Neural cell (in vitro differentiated cells): ENCODE results near the gene ZNF831. TPM values are rescaled to one million over a fixed set of nuclear protein-coding genes. Genes with fewer than 3 reads are reported as not detected.

Experiments used
- H2AFZ ChIP-seq: fragments of 200-600, 300-800 bp; sonication (generic), shearing (Covaris generic); 2 replicates; pipeline ENCODE4 v1.6.0; 2014; ENCODE audit warnings: low read depth, mild to moderate bottlenecking, antibody characterized with exemption, low read length, moderate library complexity
- H3F3A ChIP-seq: fragments of 200-600 bp; shearing (Covaris generic); 2 replicates; pipeline ENCODE4 v1.6.1; 2016; ENCODE audit warnings: mild to moderate bottlenecking, moderate library complexity, mixed read lengths, antibody characterized with exemption, low read length; ENCODE audit not compliant: insufficient read depth, poor library complexity, severe bottlenecking
- H3K27ac ChIP-seq: fragments of 200-600, 300-800 bp; sonication (generic), shearing (Covaris generic); 2 replicates; pipeline ENCODE4 v1.5.1; 2014; ENCODE audit warnings: mild to moderate bottlenecking, low read length, moderate library complexity
- H3K27me3 ChIP-seq: fragments of 300-800, 200-600 bp; sonication (generic), shearing (Covaris generic); 2 replicates; pipeline ENCODE4 v1.6.0; 2014; ENCODE audit warnings: mild to moderate bottlenecking, low read depth, low read length, moderate library complexity; ENCODE audit not compliant: insufficient read depth
- H3K36me3 ChIP-seq: fragments of 300-800, 200-600 bp; sonication (generic), shearing (Covaris generic); 2 replicates; pipeline ENCODE4 v1.5.1; 2014; ENCODE audit warnings: mild to moderate bottlenecking, antibody characterized with exemption, low read length, moderate library complexity; ENCODE audit not compliant: insufficient read depth
- H3K4me2 ChIP-seq: fragments of 300-800, 200-600 bp; sonication (generic), shearing (Covaris generic); 2 replicates; pipeline ENCODE4 v1.6.0; 2014; ENCODE audit warnings: mild to moderate bottlenecking, low read length
- H3K4me3 ChIP-seq: fragments of 300-800, 200-600 bp; sonication (generic), shearing (Covaris generic); 2 replicates; pipeline ENCODE4 v1.5.1; 2014; ENCODE audit warnings: mild to moderate bottlenecking, low read length, moderate library complexity
- H3K79me2 ChIP-seq: fragments of 200-600 bp; shearing (Covaris generic); replicated peaks from 2 replicates; pipeline ENCODE4 v1.6.0; 2014; ENCODE audit warnings: mild to moderate bottlenecking, low read length, moderate library complexity; ENCODE audit not compliant: insufficient read depth
- H3K9ac ChIP-seq: fragments of 300-800, 200-600 bp; sonication (generic), shearing (Covaris generic); 2 replicates; pipeline ENCODE4 v1.6.1; 2016; ENCODE audit warnings: mild to moderate bottlenecking, low read length, mixed read lengths
- H3K9me2 ChIP-seq: fragments of 200-600 bp; shearing (Covaris generic); 2 replicates; pipeline ENCODE4 v1.6.1; 2016; ENCODE audit warnings: mild to moderate bottlenecking, low read length, mixed read lengths; ENCODE audit not compliant: insufficient read depth
- H3K9me3 ChIP-seq: fragments of 200-600, 300-800 bp; sonication (generic), shearing (Covaris generic); 2 replicates; pipeline ENCODE4 v1.6.1; 2016; ENCODE audit warnings: mild to moderate bottlenecking, mixed run types, low read length, moderate library complexity, mixed read lengths
- H4K20me1 ChIP-seq: fragments of 200-600 bp; shearing (Covaris generic); 2 replicates; pipeline ENCODE4 v1.6.1; 2016; ENCODE audit warnings: mild to moderate bottlenecking, mixed run types; ENCODE audit not compliant: insufficient read depth
- EP300 ChIP-seq: fragments of 450-650 bp; conservative IDR thresholded peaks from 2 replicates; pipeline ENCODE4 v1.6.1; 2014; ENCODE audit warnings: antibody characterized with exemption, mild to moderate bottlenecking, moderate library complexity; ENCODE audit not compliant: poor library complexity, severe bottlenecking
- EZH2 ChIP-seq: fragments of 200-600, 300-800 bp; shearing (Covaris generic), sonication (generic); IDR thresholded peaks from 2 replicates; pipeline ENCODE4 v1.6.1; 2014; ENCODE audit warnings: antibody characterized with exemption, low read length, borderline replicate concordance, mild to moderate bottlenecking; ENCODE audit not compliant: insufficient read depth, poor library complexity, severe bottlenecking
- MXI1 ChIP-seq: fragments of 450-650 bp; conservative IDR thresholded peaks from 2 replicates; pipeline ENCODE4 v1.6.1; 2014; ENCODE audit warnings: antibody characterized with exemption, mild to moderate bottlenecking; ENCODE audit not compliant: poor library complexity, severe bottlenecking
- POLR2AphosphoS5 ChIP-seq: IDR thresholded peaks from 2 replicates; pipeline ENCODE4 v1.6.1; 2012
- RAD21 ChIP-seq: fragments of 450-650 bp; conservative IDR thresholded peaks from 2 replicates; pipeline ENCODE4 v1.6.1; 2014; ENCODE audit warnings: antibody characterized with exemption, mild to moderate bottlenecking, moderate library complexity
- REST ChIP-seq: IDR thresholded peaks from 2 replicates; pipeline ENCODE4 v1.6.1; 2012; ENCODE audit warnings: borderline replicate concordance
- SMC3 ChIP-seq: fragments of 450-650 bp; conservative IDR thresholded peaks from 2 replicates; pipeline ENCODE4 v1.6.1; 2014; ENCODE audit warnings: antibody characterized with exemption, mild to moderate bottlenecking, moderate library complexity; ENCODE audit not compliant: poor library complexity
- TAF1 ChIP-seq: IDR thresholded peaks from 2 replicates; pipeline ENCODE4 v1.6.1; 2012; ENCODE audit warnings: low read depth
- polyA plus RNA-seq: library from polyadenylated mRNA; depleted of rRNA; stranded (reverse); fragments of >200 nt; gene quantifications from 2 replicates; pipeline ENCODE4 v1.2.3, GENCODE V29; 2014
- TF ChIP-seq, protein P1 (sequence below): fragments of 450-650 bp; IDR thresholded peaks from 2 replicates; pipeline ENCODE4 v1.5.1; 2014; ENCODE audit warnings: antibody characterized with exemption, mild to moderate bottlenecking, moderate library complexity; ENCODE audit not compliant: poor library complexity, severe bottlenecking

Gene ZNF831
- polyA plus RNA-seq, 1 donor from 2014 or later, result not detected

GRCh38 chr20:59217794-59218280 lies 54.2 kb downstream of the ZNF831 start:
- H3K4me2 ChIP-seq, result no peak overlapping the region
- TF ChIP-seq REST (no peak), TAF1 (no peak), SMC3 (no peak), POLR2AphosphoS5 (no peak), EZH2 (no peak), MXI1 (no peak), RAD21 (no peak), EP300 (no peak)
- TF ChIP-seq, protein P1, sequence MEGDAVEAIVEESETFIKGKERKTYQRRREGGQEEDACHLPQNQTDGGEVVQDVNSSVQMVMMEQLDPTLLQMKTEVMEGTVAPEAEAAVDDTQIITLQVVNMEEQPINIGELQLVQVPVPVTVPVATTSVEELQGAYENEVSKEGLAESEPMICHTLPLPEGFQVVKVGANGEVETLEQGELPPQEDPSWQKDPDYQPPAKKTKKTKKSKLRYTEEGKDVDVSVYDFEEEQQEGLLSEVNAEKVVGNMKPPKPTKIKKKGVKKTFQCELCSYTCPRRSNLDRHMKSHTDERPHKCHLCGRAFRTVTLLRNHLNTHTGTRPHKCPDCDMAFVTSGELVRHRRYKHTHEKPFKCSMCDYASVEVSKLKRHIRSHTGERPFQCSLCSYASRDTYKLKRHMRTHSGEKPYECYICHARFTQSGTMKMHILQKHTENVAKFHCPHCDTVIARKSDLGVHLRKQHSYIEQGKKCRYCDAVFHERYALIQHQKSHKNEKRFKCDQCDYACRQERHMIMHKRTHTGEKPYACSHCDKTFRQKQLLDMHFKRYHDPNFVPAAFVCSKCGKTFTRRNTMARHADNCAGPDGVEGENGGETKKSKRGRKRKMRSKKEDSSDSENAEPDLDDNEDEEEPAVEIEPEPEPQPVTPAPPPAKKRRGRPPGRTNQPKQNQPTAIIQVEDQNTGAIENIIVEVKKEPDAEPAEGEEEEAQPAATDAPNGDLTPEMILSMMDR, result no peak
- H3K27me3 ChIP-seq, result no peaks in the 10 kb centered on the region

DNA sequence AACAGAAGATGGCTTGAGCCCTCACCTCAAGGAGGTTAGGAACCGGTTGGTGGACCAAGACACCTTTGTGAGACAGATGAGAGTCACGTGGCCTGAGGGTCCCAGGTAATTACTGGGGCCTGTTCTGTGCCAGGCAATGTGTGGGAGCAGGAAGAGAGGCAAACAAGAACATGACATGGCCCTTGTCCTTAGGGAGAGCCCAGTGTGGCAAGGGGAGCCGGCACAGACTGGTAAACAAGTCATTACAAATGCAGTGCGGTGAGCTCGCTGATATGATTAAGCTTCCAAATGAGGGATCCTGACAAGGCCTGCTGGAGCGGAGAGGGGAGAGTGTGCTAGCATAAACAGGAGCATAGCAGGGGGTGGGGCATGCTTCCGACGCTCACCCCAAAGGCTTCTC lies 55.6 kb downstream of the ZNF831 start:
- Histone ChIP-seq H3K36me3 (no peaks in the 10 kb centered on the region), H2AFZ (no peak overlapping the region), H3K4me3 (no peak overlapping the region), H3K9me2 (no peaks in the 10 kb centered on the region), H3K9me3 (no peaks in the 10 kb centered on the region), H3K79me2 (no peaks in the 10 kb centered on the region), H4K20me1 (no peaks in the 10 kb centered on the region), H3K9ac (no peak overlapping the region), H3F3A (no peaks in the 10 kb centered on the region), H3K4me2 (no peak overlapping the region), H3K27ac (no peak overlapping the region), H3K27me3 (no peaks in the 10 kb centered on the region)
- TF ChIP-seq EP300 (no peak), REST (no peak), RAD21 (no peak), EZH2 (no peak), POLR2AphosphoS5 (no peak), MXI1 (no peak), SMC3 (no peak), TAF1 (no peak)
- TF ChIP-seq, protein P1, result no peak

More at GRCh38 chr20:59217794-59218280, 54.2 kb downstream of the ZNF831 start:
- Histone ChIP-seq H3K27ac (no peak overlapping the region), H3F3A (no peaks in the 10 kb centered on the region), H3K9me3 (no peaks in the 10 kb centered on the region), H4K20me1 (no peaks in the 10 kb centered on the region), H3K4me3 (no peak overlapping the region), H3K9me2 (no peaks in the 10 kb centered on the region), H2AFZ (no peak overlapping the region), H3K9ac (no peak overlapping the region), H3K79me2 (no peaks in the 10 kb centered on the region), H3K36me3 (no peaks in the 10 kb centered on the region)
